Measurements from ENCODE around the gene ILDR1.

The ILDR1 gene

DNA sequence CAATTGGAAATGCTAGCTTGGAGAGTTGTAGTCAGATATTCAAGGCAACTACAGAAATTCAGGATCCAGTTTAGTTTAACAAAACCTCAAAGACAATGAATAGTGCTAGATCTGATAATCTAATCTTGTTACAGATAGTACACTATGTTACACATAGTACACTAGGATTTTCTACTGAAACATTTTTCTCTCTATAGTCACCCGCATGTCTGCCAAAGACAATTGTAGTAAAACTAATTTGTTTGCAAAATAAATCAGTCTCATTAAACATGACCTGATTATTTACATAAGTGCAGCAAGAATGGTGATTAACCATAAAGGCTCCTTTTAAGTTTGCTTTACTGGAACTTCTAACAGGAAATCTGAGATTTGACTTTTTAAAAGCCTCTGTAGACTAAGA lies 52.0 kb downstream of the ILDR1 start:
- TF ChIP-seq, protein P1, sequence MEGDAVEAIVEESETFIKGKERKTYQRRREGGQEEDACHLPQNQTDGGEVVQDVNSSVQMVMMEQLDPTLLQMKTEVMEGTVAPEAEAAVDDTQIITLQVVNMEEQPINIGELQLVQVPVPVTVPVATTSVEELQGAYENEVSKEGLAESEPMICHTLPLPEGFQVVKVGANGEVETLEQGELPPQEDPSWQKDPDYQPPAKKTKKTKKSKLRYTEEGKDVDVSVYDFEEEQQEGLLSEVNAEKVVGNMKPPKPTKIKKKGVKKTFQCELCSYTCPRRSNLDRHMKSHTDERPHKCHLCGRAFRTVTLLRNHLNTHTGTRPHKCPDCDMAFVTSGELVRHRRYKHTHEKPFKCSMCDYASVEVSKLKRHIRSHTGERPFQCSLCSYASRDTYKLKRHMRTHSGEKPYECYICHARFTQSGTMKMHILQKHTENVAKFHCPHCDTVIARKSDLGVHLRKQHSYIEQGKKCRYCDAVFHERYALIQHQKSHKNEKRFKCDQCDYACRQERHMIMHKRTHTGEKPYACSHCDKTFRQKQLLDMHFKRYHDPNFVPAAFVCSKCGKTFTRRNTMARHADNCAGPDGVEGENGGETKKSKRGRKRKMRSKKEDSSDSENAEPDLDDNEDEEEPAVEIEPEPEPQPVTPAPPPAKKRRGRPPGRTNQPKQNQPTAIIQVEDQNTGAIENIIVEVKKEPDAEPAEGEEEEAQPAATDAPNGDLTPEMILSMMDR (conservative IDR thresholded peaks at IDR 0.05; ENCODE audit: low read depth, low read length), result no peak
- no peak for DNase-seq (ENCODE audit: low read depth)
- no peak overlapping the region for H3K4me3 ChIP-seq (ENCODE audit: low read depth, low read length)

DNA sequence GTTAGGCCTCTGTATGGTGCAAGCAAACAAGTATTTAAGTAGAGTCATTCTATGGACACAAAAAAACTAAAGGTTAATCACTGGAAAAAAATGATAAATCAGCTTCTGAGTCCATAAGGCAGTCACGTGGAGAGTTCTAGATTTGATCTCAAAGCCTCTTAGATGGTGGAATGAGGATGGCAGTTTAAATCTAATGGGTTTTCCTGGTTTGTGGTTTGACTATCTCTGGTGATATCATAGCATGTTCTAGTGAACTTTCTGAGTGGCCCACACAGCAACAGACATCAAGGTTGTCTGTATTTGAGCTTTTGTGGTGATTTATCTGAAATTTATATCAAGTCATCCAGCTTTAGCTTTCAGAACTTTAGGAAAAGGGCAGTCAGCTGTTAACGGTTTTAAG lies 52.4 kb downstream of the ILDR1 start:
- no peak for DNase-seq (ENCODE audit: low read depth)
- H3K4me3 ChIP-seq (ENCODE audit: low read depth, low read length), result no peak overlapping the region
- TF ChIP-seq, protein P1 (conservative IDR thresholded peaks at IDR 0.05; ENCODE audit: low read depth, low read length), result no peak

DNA sequence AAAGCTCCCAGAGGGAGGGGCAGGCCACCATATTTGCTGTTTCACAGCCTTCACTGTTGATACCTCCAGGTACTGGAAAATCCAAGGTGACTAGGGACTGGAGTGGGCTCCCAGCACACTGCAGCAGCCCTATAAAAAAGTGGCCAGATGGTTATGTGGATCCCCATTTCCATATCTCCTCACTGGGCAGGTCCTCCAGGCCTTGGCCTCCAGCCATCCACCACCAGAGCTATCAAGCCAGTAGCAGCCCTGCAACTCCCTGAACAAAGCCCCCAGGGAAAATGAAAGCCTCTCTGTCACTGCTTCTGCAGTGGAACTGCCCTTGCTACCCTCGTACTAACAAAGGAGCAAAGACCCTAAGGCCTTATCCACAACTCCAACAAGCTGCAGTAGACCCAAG lies 58.4 kb downstream of the ILDR1 start:
- TF ChIP-seq, protein P1 (conservative IDR thresholded peaks at IDR 0.05; ENCODE audit: low read depth, low read length), result no peak
- no peak overlapping the region for H3K4me3 ChIP-seq (ENCODE audit: low read depth, low read length)
- no peak for DNase-seq (ENCODE audit: low read depth)

DNA sequence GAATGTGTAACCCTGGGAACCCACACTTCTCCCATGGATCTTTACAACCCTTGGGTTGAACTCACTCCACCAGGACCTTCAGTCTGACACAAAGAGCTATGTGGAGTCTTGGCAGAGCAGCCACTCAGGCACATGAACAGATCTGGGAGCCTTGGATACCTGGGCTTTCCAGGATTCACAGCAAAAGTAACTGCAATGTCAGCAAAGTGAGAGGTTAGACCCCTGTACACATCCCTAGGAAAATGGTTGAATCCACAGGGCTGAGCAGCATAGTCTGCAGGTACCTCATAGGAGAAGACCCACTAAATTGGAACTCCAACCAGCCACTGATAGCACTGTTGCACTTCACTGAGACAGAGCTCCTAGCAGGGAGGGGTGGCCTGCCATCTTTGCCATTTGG lies 59.6 kb downstream of the ILDR1 start:
- H3K4me3 ChIP-seq (ENCODE audit: low read depth, low read length), result no peak overlapping the region
- DNase-seq (ENCODE audit: low read depth), result no peak
- TF ChIP-seq, protein P1 (conservative IDR thresholded peaks at IDR 0.05; ENCODE audit: low read depth, low read length), result no peak

DNA sequence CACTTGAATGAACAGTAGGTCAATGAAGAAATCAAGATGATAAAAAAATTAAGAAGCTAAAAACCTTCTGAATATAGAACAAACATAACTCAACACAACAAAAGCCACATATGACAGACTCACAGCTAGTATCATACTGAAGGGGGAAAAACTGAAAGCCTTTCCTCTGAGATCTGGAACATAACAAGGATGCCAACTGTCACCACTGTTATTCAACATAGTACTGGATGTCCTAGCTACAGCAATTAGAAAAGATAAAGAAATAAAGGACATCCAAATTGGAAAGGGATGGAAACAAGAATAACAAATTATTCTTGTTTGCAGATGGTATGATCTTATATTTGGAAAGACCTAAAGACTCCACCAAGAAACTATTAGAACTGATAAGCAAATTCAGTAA lies 60.8 kb downstream of the ILDR1 start:
- no peak overlapping the region for H3K4me3 ChIP-seq (ENCODE audit: low read depth, low read length)
- TF ChIP-seq, protein P1 (conservative IDR thresholded peaks at IDR 0.05; ENCODE audit: low read depth, low read length), result no peak
- DNase-seq (ENCODE audit: low read depth), result no peak

DNA sequence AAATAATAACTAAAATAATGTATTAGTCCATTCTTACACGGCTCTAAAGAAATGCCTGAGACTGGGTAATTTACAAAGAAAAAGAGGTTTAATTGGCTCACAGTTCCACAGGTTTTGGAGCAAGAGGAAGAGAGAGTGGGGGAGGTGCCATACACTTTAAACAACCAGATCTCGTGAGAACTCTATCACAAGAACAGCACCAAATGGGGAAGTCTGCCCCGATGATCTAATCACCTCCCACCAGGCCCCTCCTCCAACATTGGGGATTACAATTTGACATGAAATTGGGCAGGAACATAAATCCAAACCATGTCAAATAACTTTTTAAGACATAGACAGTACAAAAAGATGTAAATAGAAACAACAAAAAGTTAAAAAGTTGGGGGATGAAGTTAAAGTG lies 63.2 kb downstream of the ILDR1 start:
- TF ChIP-seq, protein P1 (conservative IDR thresholded peaks at IDR 0.05; ENCODE audit: low read depth, low read length), result no peak
- no peak overlapping the region for H3K4me3 ChIP-seq (ENCODE audit: low read depth, low read length)
- DNase-seq (ENCODE audit: low read depth), result no peak

DNA sequence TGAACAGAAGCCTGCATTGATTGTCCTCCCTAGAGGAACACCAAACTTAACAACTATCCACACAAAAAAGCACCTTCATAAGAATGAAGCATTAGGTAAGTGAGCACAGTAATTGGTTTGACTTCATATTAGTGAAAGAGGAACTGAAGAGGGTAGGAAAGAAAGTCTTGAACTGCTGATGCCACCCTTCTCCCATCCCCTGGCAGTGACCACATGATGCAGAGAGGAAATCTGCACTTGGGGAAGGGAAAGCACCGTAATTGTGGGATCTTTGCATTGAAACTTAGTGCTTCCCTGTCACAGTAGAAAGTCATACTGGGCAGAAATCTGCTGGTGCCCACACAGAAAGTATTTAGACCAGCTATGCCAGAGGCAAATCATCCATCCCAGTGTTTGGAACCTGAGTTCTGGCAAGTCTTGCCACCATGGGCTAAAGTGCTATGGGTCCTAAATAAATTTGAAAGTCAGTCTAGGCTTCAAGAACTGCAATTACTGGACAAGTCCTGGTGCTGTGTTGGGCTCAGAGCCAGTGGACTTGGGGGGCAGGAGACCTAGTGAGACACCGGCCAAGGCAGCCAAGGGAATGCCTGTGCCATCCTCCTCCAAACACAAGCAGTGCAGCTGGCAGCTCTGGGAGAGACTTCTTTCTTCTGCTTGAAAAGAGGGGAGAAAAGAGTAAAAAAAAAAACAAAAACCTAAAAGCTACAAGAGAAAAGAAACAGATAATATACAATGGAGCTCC lies 64.2 kb downstream of the ILDR1 start:
- DNase-seq (ENCODE audit: low read depth), result no peak
- H3K4me3 ChIP-seq (ENCODE audit: low read depth, low read length), result no peak overlapping the region
- TF ChIP-seq, protein P1 (conservative IDR thresholded peaks at IDR 0.05; ENCODE audit: low read depth, low read length), result no peak
